IMR-90 (cell line): ENCODE data around the gene PKNOX1. TPM values are rescaled to one million over a fixed set of nuclear protein-coding genes. Genes with fewer than 3 reads are reported as not detected.

Experiments
- ATAC-seq: fragments of 200-7000 bp; cut with Tn5 transposase; 2 replicates; pipeline ENCODE4 v1.9.1; 2020; ENCODE audit warnings: low read depth, mild to moderate bottlenecking, moderate library complexity
- BruUV-seq: library from RNA; stranded (reverse); fragments of 400-500 nt; replicated peaks from 2 replicates; lab custom pipeline; 2021; lab: Mats Ljungman, UMichigan
- CTCF ChIA-PET: fragments of 300-600 bp; formaldehyde crosslinking; extraction: SDS; loops from one replicate; lab custom pipeline; 2021; ENCODE audit warnings: antibody characterized with exemption; lab: Yijun Ruan, JAX
- POLR2A ChIA-PET: fragments of 300-600 bp; sonication (Branson Sonifier 250); formaldehyde crosslinking; loops from one replicate; lab custom pipeline; 2022; ENCODE audit warnings: antibody characterized with exemption; ENCODE audit not compliant: unreplicated experiment; lab: Charles Lee
- DNase-seq: peaks from one replicate; pipeline ENCODE4 v3.0.0; 2013
- H2AFZ ChIP-seq: replicated peaks from 2 replicates; pipeline ENCODE3; 2013; ENCODE audit warnings: low read length, mild to moderate bottlenecking; ENCODE audit not compliant: poor library complexity
- H2AK5ac ChIP-seq: 2 replicates; pipeline ENCODE4 v1.6.1; 2013; ENCODE audit warnings: low read depth, low read length, inconsistent platforms
- H2AK9ac ChIP-seq: replicated peaks from 2 replicates; pipeline ENCODE3; 2013; ENCODE audit warnings: mild to moderate bottlenecking, low read depth, low read length, moderate library complexity; ENCODE audit not compliant: poor library complexity
- H2BK120ac ChIP-seq: 2 replicates; pipeline ENCODE4 v1.6.1; 2013; ENCODE audit warnings: low read depth, low read length, inconsistent platforms
- H2BK15ac ChIP-seq: 3 replicates; pipeline ENCODE4 v1.6.1; 2013; ENCODE audit warnings: low read depth, low read length, inconsistent platforms
- H2BK20ac ChIP-seq: 2 replicates; pipeline ENCODE4 v1.6.1; 2013; ENCODE audit warnings: low read depth, mild to moderate bottlenecking, inconsistent platforms, low read length, moderate library complexity
- H2BK5ac ChIP-seq: 2 replicates; pipeline ENCODE4 v1.6.1; 2013; ENCODE audit warnings: mild to moderate bottlenecking, low read depth, low read length, inconsistent platforms; ENCODE audit not compliant: poor library complexity, severe bottlenecking
- H3K14ac ChIP-seq: replicated peaks from 2 replicates; pipeline ENCODE4 v1.6.1; 2013; ENCODE audit warnings: low read depth, low read length, inconsistent platforms
- H3K18ac ChIP-seq: 2 replicates; pipeline ENCODE4 v1.6.1; 2013; ENCODE audit warnings: low read depth, low read length, control low read depth
- H3K23ac ChIP-seq: 2 replicates; pipeline ENCODE4 v1.6.1; 2013; ENCODE audit warnings: low read depth, low read length, inconsistent platforms
- H3K27ac ChIP-seq: 2 replicates; pipeline ENCODE4 v1.5.1; 2013; ENCODE audit warnings: mild to moderate bottlenecking, control low read depth, low read length; ENCODE audit not compliant: insufficient read depth
- H3K27me3 ChIP-seq: 2 replicates; pipeline ENCODE4 v1.6.1; 2013; ENCODE audit warnings: low read length; ENCODE audit not compliant: control insufficient read depth, insufficient read depth
- H3K36me3 ChIP-seq: 2 replicates; pipeline ENCODE4 v1.6.1; 2013; ENCODE audit warnings: low read length, mixed read lengths; ENCODE audit not compliant: control insufficient read depth, insufficient read depth
- H3K4ac ChIP-seq: 2 replicates; pipeline ENCODE4 v1.6.1; 2013; ENCODE audit warnings: low read depth, low read length, inconsistent platforms
- H3K4me1 ChIP-seq: 2 replicates; pipeline ENCODE4 v1.6.1; 2013; ENCODE audit warnings: low read length, mixed read lengths; ENCODE audit not compliant: control insufficient read depth, insufficient read depth
- H3K4me2 ChIP-seq: 2 replicates; pipeline ENCODE4 v1.6.1; 2013; ENCODE audit warnings: low read depth, mild to moderate bottlenecking, control low read depth, low read length, moderate library complexity
- H3K4me3 ChIP-seq: 2 replicates; pipeline ENCODE4 v1.5.1; 2013; ENCODE audit warnings: low read depth, mild to moderate bottlenecking, control low read depth, low read length, moderate library complexity; ENCODE audit not compliant: insufficient read depth
- H3K56ac ChIP-seq: 2 replicates; pipeline ENCODE4 v1.6.1; 2013; ENCODE audit warnings: low read length, inconsistent platforms; ENCODE audit not compliant: insufficient read depth; ENCODE audit errors: extremely low read depth
- H3K79me1 ChIP-seq, 2 experiments: 2 replicates each; pipeline ENCODE4 v1.6.1; 2013; ENCODE audit warnings: low read length in 2 of 2, inconsistent platforms in 1 of 2, low read depth in 1 of 2
- H3K9ac ChIP-seq: 2 replicates; pipeline ENCODE4 v1.6.1; 2013; ENCODE audit warnings: low read depth, low read length, control low read depth
- H3K9me1 ChIP-seq: 2 replicates; pipeline ENCODE4 v1.6.1; 2013; ENCODE audit warnings: low read length, inconsistent platforms; ENCODE audit not compliant: insufficient read depth
- H3K9me3 ChIP-seq: 2 replicates; pipeline ENCODE4 v1.6.1; 2013; ENCODE audit warnings: low read length; ENCODE audit not compliant: control insufficient read depth, insufficient read depth
- H4K20me1 ChIP-seq: 2 replicates; pipeline ENCODE4 v1.6.1; 2013; ENCODE audit warnings: low read length, inconsistent platforms; ENCODE audit not compliant: insufficient read depth
- H4K5ac ChIP-seq: 2 replicates; pipeline ENCODE4 v1.6.1; 2013; ENCODE audit warnings: mild to moderate bottlenecking, low read depth, low read length, control low read depth
- H4K8ac ChIP-seq, 2 experiments: 2 replicates each; pipeline ENCODE4 v1.6.1; 2013; ENCODE audit warnings: low read depth in 2 of 2, low read length in 2 of 2, control low read depth in 1 of 2, inconsistent platforms in 1 of 2
- H4K91ac ChIP-seq: 2 replicates; pipeline ENCODE4 v1.6.1; 2013; ENCODE audit warnings: low read depth, low read length, inconsistent platforms; ENCODE audit not compliant: insufficient read depth
- BHLHE40 ChIP-seq: fragments of 150-350 bp; IDR thresholded peaks from 2 replicates; pipeline ENCODE4 v1.6.1; 2016; ENCODE audit warnings: mild to moderate bottlenecking, low read depth, low read length
- CEBPB ChIP-seq: IDR thresholded peaks from 2 replicates; pipeline ENCODE4 v1.6.1; 2012; ENCODE audit warnings: low read depth, low read length, improper control_type of control experiment
- FOS ChIP-seq: fragments of 150-350 bp; IDR thresholded peaks from 2 replicates; pipeline ENCODE4 v1.6.1; 2016; ENCODE audit warnings: low read depth, low read length
- MAZ ChIP-seq: IDR thresholded peaks from 2 replicates; pipeline ENCODE4 v1.6.1; 2012; ENCODE audit warnings: low read depth, mild to moderate bottlenecking, low read length, improper control_type of control experiment, moderate library complexity, borderline replicate concordance
- POLR2A ChIP-seq: IDR thresholded peaks from 2 replicates; pipeline ENCODE4 v1.6.1; 2012; ENCODE audit warnings: mild to moderate bottlenecking, low read depth, low read length
- RAD21 ChIP-seq: IDR thresholded peaks from 2 replicates; pipeline ENCODE4 v1.6.1; 2012; ENCODE audit warnings: low read length, improper control_type of control experiment
- SMC3 ChIP-seq: fragments of 150-350 bp; IDR thresholded peaks from 2 replicates; pipeline ENCODE4 v1.6.1; 2016; ENCODE audit warnings: low read depth, mild to moderate bottlenecking, antibody characterized with exemption, low read length, moderate library complexity
- WGBS, 2 experiments: methylation state at CpG; one replicate each; pipeline versions ENCODE4 v1.1.5 to v1.1.7; 2013; ENCODE audit warnings: missing lambda C conversion rate in 2 of 2; ENCODE audit not compliant: insufficient read length in 1 of 2; ENCODE audit errors: extremely low coverage in 2 of 2; 5-methylcytosine and 5-hydroxymethylcytosine counted together
- dilution Hi-C: fragments of 300-500 bp; cut with HindIII; formaldehyde crosslinking; loops from one replicate; pipeline ENCODE4 v1.14.3; 2018; ENCODE audit warnings: low sequenced_read_pairs; ENCODE audit not compliant: unreplicated experiment
- in situ Hi-C: fragments of 300-500 bp; cut with MboI; formaldehyde crosslinking; loops from 3 replicates; pipeline ENCODE4 v1.14.3; 2019; ENCODE audit warnings: low sequenced_read_pairs, inconsistent platforms, mixed read lengths
- intact Hi-C: fragments of 100-400 bp; cut with micrococcal nuclease; formaldehyde crosslinking; loops from 2 replicates; pipeline ENCODE4 v1.10.0; 2022
- polyA plus RNA-seq, 3 experiments: library from polyadenylated mRNA; depleted of rRNA; stranded (reverse); fragments of >200 nt; gene quantifications; 2 replicates each; pipeline ENCODE4 v1.2.3, GENCODE V29; 2012; ENCODE audit warnings: low replicate concordance in 1 of 3
- total RNA-seq: library from RNA; depleted of rRNA; stranded (reverse); fragments of >200 nt; gene quantifications from 2 replicates; pipeline ENCODE4 v1.2.3, GENCODE V29; 2012
- TF ChIP-seq, protein P1 (sequence below): fragments of 150-350 bp; IDR thresholded peaks from 2 replicates; pipeline ENCODE4 v1.6.1; 2017; ENCODE audit warnings: mild to moderate bottlenecking, antibody characterized with exemption, low read length, low read depth
- TF ChIP-seq, protein P2 (sequence below): fragments of 150-350 bp; IDR thresholded peaks from 2 replicates; pipeline ENCODE4 v1.6.1; 2016; ENCODE audit warnings: low read depth, mild to moderate bottlenecking, low read length, moderate library complexity, borderline replicate concordance
- TF ChIP-seq, protein P3 (sequence below): conservative IDR thresholded peaks from 2 replicates; pipeline ENCODE4 v1.5.1; 2012; ENCODE audit warnings: mild to moderate bottlenecking, low read depth, low read length, improper control_type of control experiment

The PKNOX1 gene
- total and polyA plus RNA-seq, 2 of the 4 experiments (the other 2 are of a cell fraction), result 35.0 to 61.0 TPM

DNA sequence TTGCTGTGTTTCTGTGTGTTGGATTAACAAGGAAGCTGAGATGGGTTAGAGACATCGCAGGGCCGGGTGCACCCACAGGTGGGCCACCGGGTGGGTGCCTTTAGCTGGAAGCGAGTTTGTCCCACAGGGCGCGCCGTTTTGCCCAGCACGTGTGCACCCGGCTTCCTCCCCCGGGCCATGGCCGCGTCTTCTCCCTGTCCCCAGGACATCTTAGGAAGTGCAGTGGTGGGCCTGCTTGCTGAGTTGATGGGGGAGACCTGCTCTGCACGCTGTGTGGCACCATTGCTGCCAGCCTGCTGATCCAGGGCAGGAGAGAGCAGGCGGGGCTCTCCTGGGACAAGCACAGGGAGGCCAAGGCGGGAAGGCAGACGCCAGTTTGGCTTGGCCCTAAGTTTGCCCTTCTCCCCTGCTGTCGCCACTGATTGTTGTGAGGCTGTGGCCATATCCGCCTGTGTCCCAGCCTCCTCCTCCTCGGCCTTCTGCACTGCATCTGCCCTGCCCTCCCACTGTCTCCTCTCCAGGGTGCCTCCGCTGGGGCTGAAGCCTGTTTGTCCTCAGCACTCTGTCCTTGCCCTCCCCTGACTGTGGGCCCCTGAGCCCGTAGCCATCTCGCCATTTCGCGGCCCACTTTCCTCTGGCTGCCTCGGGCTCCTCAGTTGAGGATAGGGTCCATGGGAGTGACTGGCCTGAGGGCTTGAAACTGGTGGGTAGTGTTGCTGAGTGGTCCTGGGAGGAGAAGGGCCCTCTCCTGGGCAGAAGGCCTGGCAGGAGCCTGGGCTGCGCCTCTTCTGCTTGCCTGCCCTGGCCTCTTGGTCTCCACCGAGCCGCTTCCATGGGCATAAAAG, 47.6 kb downstream of the PKNOX1 start (continued):
- TF ChIP-seq, protein P1, sequence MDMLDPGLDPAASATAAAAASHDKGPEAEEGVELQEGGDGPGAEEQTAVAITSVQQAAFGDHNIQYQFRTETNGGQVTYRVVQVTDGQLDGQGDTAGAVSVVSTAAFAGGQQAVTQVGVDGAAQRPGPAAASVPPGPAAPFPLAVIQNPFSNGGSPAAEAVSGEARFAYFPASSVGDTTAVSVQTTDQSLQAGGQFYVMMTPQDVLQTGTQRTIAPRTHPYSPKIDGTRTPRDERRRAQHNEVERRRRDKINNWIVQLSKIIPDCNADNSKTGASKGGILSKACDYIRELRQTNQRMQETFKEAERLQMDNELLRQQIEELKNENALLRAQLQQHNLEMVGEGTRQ, result no peak

DNA sequence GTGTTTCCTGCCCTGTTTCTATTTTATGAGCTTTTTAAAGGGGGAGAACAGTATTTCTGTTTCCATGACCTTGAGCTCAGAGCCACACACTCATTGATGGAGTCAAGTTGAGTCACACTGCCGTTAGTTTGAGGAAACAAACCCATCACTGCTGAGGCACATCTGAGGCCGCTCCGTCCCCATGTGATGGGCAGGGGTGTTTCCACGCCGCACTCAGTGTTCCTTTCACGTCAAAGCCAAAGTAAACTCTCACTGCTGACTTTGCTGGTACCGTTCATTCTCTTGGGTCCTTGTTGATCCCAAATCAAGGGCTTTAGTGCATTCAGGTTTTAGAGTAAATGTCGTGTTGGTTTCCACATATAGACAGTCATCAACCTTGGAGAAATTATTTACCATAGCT, 48.8 kb downstream of the PKNOX1 start:
- Histone ChIP-seq H2BK120ac (no peak overlapping the region), H2BK15ac (peak overlapping the region; percentile 48; the same call in 1 of the 3 replicates), H3K4me2 (no peak overlapping the region), H4K5ac (no peak overlapping the region), H3K27ac (no peak overlapping the region), H3K18ac (no peak overlapping the region), H3K23ac (no peak overlapping the region; the same call in 1 of the 2 replicates), H3K4ac (no peak overlapping the region), H3K56ac (no peak overlapping the region), H3K9me1 (peaks cover 21% of the 10 kb centered on the region), H3K9ac (no peak overlapping the region), H4K20me1 (no peaks in the 10 kb centered on the region), H3K36me3 (peaks cover 53% of the 10 kb centered on the region), H2BK20ac (no peak overlapping the region), H3K79me1 (peaks cover 7 to 47% of the 10 kb centered on the region in 2 experiments), H3K14ac (no peak overlapping the region), H4K91ac (no peak overlapping the region), H2AK9ac (no peak overlapping the region), H3K9me3 (no peaks in the 10 kb centered on the region), H2AK5ac (no peak overlapping the region; the same call in 1 of the 2 replicates), H4K8ac (no peak overlapping the region; a peak in 1 of 4 replicates), H3K4me3 (no peak overlapping the region), H2BK5ac (no peak overlapping the region), H2AFZ (peak overlapping the region; percentile 46), H3K27me3 (no peaks in the 10 kb centered on the region), H3K4me1 (peaks cover 10% of the 10 kb centered on the region)
- CTCF ChIA-PET, result no interaction called here
- no peak for ATAC-seq
- BruUV-seq, result no TSS peak
- DNase-seq, result peak; percentile 12
- intact Hi-C loops, result no loop called here
- 17% methylated on average over 1 of the region's 8 CpGs; no CpG with 5 or more reads in 1 of the 2 experiments for whole genome bisulfite sequencing, 2 experiments
- in situ Hi-C loops, result no loop called here
- dilution Hi-C loops, result no loop called here
- POLR2A ChIA-PET, result no interaction called here
- TF ChIP-seq BHLHE40 (no peak), POLR2A (no peak), RAD21 (no peak), SMC3 (no peak), CEBPB (no peak), MAZ (no peak), FOS (no peak)
- TF ChIP-seq, protein P1, result no peak
- TF ChIP-seq, protein P2, sequence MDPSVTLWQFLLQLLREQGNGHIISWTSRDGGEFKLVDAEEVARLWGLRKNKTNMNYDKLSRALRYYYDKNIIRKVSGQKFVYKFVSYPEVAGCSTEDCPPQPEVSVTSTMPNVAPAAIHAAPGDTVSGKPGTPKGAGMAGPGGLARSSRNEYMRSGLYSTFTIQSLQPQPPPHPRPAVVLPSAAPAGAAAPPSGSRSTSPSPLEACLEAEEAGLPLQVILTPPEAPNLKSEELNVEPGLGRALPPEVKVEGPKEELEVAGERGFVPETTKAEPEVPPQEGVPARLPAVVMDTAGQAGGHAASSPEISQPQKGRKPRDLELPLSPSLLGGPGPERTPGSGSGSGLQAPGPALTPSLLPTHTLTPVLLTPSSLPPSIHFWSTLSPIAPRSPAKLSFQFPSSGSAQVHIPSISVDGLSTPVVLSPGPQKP, result no peak
- TF ChIP-seq, protein P3, sequence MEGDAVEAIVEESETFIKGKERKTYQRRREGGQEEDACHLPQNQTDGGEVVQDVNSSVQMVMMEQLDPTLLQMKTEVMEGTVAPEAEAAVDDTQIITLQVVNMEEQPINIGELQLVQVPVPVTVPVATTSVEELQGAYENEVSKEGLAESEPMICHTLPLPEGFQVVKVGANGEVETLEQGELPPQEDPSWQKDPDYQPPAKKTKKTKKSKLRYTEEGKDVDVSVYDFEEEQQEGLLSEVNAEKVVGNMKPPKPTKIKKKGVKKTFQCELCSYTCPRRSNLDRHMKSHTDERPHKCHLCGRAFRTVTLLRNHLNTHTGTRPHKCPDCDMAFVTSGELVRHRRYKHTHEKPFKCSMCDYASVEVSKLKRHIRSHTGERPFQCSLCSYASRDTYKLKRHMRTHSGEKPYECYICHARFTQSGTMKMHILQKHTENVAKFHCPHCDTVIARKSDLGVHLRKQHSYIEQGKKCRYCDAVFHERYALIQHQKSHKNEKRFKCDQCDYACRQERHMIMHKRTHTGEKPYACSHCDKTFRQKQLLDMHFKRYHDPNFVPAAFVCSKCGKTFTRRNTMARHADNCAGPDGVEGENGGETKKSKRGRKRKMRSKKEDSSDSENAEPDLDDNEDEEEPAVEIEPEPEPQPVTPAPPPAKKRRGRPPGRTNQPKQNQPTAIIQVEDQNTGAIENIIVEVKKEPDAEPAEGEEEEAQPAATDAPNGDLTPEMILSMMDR, result no peak
